ENCODE measurements around the gene UTP15.

The UTP15 gene

DNA sequence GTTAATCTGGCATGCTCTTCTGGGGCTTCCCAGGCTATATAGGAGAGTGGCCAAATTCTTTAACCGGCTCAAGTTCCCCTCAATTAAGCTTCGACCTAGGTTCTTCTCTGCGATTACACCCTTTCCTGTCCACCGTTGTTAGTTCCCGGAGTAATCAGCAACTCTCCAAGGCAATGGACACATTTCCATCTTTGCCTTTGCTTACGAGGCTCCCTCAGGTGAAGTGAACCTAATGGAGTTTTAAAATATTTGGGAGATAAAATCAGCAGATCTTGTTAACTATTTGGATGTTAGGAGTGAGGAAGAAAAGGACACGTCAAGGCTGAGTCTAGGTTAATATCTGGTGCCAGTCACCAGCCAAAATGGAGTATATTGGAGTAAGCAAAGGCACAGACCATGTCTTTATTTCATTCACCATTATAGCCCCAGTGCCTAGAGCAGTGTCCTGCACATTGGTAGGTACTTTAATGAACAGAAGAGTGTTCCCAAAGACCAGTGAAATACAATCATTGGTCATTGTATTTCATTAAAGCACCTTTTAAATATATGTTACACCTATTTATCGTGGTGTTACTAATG is 515 bp downstream of the UTP15 start:
- DNase-seq = no peak

DNA sequence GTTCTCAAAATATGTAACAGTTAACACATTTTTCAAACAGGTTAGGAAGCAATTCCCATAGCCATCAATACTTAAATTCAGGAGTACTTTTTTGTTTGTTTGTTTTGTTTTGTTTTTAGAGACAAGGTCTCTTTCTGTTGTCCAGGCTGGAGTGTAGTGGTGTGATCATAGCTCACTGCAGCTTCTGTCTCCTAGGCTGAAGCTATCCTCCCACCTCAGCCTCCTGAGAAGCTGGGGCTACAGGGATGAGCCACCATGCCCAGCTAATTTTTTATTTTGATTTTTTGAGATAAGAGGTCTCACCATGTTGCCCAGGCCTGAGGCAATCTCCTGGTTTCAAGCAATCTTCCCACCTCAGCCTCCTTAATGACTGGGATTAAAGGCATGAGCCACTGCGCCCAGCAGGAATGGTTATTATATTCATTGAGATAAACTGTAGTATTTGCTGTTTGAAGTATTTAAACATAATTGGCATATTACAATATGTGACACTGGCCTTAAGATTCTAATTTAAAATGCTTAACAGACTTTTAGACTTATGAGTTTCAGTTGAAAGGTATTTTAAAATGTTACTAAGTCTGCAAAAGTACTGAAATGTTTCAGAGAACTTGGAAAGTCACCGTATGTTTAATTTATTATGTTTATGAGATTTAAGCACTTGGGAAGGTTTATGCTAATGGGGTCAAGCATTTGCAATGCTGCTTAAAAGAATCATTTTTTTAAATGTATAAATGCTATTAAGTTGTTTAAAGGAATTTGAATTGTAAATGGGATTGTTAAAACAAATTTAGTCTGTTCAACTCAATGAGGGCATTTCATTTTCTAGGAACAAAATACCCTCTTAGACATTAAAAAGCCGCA is 17.0 kb downstream of the UTP15 start:
- no peak for DNase-seq

DNA sequence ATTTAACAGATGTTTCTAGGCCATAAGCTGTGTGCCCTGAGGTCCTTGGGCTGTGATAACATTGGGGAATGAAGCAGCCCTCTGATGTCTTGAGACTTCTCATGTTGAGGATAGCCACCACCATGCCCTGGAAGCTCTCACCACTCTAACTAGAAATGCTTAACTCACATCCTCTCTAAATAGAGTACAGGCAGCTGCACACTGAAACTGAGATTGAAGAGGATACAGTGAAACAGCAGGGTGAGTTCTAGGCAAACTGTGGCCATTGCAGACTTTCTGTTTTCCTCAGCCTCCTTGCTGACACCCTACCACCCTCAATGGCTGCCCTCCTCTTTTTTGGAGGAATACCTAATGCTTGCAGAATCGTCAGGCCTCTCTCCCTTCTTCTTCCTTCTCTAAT is 22.4 kb downstream of the UTP15 start:
- DNase-seq = no peak

DNA sequence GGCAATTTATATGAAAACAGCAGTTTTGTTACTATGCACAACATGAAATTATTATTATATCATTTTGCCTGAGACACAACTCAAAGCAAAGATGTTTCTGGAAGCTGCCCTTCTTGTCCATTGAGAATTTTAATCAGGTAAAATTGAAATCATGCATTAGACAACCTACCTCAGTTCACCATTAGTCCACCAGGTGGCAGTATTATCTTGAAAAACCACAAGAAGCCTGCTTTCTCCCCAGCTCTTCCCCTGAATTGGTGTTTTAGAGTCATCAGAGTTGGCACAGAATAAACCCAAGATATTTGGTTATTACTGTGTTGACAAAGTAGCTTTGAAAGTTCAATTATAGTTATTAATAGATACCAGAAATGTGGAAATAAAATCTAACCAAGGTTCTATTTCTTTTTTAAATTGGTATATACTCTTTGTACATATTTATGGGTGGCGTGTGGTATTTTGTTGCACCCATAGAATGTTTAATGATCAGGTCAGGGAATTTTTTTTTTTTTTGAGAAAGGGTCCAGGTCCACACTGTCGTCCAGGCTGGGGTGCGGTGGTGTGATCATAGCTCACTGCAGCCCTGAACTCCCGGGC is 25.7 kb downstream of the UTP15 start:
- DNase-seq = peak in 5 of 6 experiments; percentile 2 to 75 (median 30)

DNA sequence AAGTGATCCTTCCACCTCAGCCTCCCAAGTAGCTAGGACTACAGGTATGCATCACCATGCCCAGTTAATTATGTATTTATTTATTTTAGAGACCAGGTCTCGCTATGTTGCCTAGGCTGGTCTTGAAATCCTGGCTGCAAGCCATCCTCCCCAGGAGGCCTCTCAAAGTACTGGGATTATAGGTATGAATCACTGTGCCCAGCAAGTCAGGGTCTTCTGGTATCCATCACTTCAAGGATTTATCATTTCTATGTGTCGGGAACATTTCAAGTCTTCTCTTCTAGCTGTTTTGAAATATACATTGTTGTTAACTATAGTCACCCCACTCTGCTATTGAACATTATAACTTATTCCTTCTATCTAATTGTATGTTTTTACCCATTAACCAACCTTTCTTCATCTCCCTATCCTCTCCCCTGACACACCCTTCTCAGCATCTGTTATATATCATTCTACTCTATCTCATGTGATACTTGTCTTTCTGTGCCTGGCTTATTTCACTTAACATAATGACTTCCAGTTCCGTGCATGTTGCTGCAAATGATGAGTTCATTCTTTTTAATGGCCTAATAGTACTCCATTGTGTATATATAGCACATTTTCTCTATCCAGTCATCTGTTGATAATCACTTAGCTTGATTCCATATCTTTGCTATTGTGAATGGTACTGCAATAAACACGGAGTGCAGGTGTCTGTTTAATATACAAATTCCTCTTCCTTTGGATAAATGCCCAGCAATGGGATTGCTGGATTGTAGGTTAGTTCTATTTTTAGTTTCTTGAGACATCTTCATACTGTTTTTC is 26.4 kb downstream of the UTP15 start:
- DNase-seq = no peak

DNA sequence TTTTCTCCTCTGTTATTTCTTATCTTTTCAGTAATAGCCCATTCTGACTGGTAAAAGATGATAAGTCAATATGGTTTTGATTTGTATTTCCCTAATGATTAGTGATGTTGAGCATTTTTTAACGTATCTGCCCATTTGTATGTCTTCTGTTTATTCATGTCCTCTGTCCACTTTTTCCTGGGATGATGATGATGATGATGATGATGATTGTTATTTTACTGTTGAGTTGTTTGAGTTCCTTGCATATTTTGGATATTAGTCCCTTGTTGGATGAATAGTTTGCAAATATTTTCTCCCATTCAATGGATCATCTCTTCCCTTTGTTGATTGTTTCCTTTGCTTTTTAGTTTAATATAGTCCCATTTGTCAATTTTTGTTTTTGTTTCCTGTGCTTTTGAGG is 27.0 kb downstream of the UTP15 start:
- DNase-seq = no peak

DNA sequence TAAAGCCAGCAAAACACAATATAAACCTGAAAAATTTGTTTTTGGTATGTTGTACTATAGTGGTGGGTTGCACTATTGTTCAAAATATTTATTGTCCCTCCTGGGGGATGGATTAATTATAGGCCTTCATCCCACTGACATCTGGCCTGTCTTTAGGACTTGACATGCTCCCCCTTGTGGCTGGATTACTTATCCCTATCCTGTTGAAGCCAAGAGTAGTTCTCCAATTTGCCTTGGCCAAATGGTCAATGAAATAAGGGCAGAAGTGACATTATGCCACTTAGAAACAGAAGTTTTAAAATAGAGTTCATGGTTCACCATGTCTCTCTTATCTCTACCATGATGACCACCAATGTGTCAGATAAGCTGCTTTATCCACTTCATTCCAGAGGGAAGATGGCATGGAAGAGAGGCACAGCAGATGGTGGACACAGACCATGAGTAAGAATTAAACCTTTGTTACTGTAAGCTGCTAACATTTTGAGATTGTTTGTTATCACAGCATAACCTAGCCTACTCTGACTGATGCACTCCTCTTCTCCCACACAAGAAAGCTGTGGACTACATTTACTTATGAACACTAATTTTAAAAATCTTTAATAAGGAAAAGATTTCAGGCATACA is 31.3 kb downstream of the UTP15 start:
- DNase-seq = no peak

DNA sequence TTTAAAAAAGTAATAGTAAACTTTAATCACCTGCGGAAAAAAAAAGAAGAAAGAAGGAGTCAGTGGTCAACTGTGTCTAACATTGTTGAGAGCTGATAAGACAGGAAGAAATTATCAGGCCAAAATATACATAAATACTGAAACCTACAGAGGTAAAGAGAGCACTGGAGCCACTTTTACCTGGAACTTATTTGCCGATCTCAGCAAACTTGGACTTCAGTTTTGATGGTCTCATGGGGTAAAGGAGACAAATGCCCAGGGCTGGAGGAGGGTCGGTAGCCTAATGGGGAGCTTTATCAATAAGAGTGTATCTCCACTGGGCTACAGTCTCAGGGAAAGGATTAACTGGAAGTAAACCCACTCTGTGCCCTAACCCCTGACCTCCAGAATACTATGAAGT is 33.8 kb downstream of the UTP15 start:
- DNase-seq = no peak

DNA sequence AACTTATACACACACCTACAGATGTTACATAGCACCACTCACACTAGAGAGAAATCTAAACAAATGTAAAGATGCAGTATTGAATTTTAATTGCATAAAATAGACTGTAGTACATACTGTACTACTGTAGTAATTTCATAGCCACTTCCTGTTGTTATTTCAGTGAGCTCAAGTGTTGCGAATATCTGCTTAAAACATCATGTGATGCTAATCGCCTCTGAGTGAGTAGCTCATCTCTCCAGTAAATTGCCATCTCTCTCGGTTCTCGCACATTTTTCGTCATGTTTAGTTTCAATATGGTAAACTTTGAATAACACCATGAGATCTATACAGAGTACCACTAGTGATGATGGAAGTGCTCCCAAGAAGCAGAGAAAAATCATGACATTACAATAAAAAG is 38.5 kb downstream of the UTP15 start:
- DNase-seq = no peak

DNA sequence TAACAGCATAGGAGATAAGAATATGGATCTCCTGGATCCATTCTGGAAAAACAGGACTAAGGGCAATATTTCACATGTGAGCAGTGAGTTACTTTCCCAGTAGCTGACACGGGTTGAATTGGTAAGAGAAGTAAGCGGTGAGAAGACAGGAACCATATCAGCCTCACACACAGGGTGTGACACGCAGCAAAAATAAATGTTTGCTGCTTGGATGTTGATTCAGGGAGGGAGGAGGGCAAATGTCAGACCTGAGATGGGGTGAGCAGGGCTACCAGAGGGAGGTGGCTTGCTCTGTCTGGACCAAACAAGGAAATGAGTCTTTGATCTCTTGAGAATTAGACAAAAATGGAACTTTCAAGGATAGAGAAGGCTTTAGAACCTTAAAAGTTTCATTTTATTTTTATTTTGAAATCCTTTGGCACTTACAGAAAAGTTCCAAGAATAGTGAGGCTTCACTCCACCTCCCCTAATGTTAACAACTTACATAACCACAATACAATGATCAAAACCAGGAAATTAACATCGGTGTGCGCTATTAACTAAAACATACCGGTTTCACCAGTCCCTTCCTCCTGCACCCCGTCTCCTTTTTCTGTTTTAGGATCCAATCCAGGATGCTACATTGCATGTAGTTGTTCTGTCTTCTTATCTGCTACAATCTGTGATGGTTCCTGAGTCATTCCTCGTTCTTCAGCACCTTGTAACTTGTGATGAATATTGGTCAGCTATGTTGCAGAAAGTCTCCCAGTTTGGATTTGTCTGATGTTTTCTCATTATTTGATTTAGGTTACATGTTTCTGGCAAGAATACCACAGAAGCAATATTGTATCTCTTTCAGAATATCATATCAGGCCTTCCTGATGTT is 39.9 kb downstream of the UTP15 start:
- no peak for DNase-seq

DNA sequence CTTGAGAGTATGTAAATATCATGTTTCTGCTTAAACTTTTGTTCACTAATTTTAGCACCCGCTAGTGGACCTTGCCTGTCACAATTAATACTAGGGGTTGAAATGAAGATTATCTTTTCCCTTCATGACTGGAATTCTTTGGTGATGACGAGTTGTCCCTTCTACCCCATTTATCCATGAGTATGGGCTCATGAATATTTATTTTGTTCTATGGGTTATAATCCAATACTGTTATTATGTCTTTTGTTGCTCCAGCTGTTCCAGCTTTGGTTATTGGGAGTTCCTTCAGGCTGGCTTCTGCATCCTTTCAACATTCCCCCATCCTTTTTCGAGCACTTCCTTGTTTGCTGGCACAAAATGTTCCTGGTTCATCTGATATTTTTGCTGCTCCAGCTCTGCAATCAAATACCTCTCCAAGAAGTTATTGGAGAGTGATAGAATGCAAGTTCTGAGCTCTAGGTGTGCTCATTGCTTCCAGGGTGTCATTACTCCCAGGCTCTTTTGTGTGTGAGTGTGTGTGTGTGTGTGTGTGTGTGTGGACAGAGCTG is 40.7 kb downstream of the UTP15 start:
- no peak for DNase-seq

DNA sequence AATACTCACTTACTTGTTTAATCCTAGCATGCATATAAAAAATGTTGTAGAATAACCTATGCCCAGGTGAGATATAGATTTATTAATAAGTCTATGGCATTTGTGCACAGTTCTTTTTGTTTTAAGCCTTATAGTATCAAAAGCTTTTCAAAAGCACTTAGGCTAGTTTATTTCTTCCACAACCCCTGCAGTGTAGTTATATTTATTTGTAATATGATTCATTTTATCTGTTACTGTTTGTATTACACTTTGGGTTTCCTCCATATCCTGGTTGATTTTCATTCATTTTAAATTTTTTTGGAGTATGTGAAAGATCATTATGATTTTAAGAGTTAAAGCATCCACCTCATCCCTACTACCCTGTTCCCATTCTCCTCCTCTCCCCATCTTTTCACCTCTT is 41.7 kb downstream of the UTP15 start:
- DNase-seq = no peak

DNA sequence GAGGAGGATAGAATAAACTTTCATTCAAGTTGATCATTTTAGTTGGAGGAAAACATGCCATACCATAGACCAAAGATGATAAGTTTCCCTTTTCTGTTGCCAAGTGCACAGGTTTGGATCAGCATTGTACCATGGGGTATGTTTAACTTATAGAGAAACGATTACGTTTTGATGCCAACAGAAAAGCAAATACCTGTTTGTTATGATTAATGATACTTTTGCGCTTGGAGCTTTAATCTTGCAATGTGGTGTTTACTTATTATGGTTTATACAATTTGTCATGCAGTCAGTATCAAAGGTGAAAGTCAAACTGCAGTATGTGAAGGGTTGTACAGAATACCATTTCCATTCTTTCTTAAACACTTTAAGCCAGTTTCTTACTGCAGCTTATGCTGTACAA is 47.3 kb downstream of the UTP15 start:
- DNase-seq = no peak

DNA sequence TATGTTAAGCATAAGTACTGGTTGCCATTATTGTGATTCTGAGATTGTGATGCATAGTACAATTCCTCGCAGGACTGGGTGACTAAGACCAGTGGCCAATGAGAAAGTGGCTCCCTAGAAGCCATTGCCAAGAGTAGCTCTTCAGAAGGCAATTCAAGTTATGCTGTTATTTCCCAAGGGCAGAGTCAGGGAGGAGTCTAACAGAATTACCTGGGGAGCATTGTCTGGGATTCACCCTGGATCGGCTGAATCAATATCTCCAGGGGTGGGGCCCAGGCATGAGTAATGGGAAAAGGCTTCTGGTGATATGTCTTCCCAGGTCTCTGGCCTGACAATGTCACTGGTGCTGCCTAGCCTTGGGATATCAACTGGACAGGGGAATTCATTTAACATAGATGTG is 49.5 kb downstream of the UTP15 start:
- DNase-seq = no peak

DNA sequence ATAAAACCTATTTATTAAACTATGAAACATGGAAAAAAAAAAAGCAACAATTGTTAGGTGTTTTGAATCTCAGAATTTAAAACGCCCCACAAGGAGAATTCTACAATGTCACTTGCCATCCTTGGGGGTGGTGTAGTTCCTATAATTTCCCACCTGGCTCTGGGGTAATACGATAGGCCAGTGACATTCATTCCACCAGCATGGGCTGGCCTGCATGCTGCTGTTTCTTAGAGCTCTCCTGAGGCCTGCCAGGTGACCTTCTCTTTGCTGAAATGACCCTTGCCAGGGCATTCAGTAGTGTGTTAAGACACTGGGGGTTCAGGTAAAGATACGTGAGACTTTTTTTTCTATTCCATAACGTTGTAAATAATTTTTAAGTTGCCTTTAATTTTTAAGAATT is 50.4 kb downstream of the UTP15 start:
- no peak for DNase-seq

DNA sequence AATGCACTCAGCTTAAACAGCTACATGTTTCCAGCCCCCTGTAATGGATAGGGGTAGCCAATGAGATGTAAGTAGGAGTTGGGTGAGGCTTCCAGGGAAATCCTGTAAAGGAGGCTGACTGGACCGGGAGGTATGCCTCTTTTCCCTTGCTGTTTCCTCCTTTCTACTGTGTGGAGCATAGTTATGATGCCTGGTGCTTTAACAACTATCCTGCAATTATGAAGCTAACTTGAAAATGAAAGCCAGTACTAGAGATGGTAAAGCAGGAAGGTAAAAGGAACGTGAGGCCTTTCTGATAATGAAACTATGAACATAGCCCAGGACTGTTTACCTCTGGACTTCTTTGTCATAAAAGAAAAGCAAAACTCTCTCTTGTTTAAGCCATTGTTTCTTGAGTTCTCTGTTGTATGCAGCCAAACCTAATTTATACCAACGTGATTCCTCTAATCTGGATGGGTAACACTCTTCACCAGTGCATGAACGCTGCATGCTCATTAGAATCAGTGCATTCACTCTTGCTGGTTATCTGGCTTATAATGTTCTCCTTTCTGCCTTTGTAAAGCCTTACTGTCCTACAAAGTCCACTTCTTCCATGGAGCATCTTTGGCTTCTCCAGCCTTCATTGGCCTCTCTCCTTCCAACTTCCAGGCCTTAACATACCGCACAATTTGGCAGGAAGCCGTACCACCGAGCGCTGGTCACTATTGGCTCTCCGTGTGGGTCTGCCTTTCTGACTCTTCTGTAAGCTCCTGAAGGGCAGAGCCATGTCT is 52.2 kb downstream of the UTP15 start:
- DNase-seq = no peak

DNA sequence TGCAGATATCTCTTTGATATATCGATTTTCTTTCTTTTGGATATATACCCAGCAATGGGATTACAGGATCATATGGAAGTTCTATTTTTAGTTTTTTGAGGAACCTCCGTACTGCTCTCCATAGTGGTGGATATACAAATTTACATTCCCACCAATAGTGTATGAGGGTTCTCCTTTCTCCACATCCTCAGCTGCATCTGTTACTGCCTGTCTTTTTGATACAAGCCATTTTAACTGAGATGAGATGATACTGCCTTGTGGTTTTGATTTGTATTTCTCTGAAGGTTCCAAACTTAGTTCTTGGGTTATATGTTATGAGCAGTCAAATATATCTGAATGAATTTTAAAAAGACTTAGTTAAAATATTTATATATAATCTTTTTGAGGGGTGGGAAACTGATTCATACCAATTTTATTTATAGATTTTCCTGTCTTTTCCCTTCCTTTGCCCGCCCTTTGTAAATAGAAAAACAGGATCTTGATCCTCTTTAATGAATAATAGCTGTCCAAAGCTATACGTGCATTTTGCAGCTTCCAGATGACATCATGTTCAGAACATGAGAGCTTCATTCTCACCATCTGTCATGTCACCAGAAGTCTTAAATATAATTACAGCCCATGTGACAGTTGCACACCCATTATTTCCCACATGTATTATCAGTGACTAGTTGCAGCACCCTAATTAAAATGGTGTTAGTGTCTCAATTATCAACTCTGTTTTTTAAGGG is 54.2 kb downstream of the UTP15 start:
- no peak for DNase-seq

DNA sequence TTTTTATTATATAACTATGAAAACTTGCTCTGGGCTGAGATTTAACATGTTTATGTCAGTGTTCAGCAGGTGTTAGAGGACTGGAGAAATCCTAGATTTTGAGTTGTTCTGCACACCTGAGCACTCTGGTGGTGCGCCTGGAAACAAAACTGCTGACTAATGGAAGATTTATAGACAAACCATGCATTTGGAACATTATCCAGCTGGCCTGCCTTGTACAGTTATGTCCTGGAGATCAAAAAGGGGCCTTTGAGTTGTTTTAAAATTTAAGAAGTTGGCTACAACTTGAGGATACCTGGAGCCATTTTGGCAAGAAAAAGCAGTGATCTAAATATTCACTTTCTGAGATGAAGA is 54.8 kb downstream of the UTP15 start:
- no peak for DNase-seq

DNA sequence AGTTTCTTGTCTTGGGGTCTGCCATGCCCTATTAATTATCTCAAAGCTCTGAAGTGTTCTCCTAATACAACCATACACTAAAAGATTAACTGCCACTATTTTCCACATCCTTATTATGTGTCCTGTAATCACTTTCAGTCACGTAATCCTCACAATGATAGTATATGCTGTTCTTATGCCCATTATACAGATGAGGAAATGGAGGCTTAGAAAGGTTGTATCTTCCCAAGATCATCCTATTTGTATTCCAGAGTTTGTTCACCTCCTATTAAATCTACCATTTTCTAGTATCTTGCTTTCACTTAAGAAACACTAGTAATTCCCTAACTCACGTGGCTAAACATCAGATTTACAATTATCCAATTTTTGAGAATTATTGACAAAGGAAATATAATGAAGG is 57.5 kb downstream of the UTP15 start:
- no peak for DNase-seq

DNA sequence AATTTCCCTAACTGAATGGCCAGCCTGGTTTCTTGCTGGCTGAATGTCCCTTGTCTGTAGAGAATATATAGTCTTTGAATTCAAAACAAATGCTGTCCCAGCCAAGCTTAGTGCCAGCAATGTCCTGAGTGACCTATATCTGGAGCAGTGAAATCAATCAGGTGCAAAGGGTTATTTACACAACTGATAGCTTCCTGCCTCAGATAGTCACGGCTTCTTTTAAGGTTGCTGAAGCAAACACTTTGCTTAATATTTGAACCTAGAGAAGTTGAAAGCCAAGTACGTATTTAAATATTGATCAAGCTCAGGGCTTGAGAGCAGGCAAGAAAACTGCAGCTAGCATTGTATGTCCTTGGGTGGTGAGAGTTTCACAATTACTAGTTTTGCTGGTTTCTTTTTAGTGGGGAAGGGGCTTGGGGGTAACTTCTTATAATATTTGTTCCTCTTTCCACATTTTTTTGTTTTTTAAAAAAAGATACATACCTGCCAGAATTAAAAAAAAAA is 58.4 kb downstream of the UTP15 start:
- DNase-seq = no peak
